Stimulated activated CD8-positive, alpha-beta memory T cell treated with anti-CD3 and anti-CD28 coated beads, Interleukin-15, amount 100 ng/mL, for 1 hour (primary cell): ENCODE data around the gene CENPA.
"Not testable (repeated sequence)": the region's sequence is repeated elsewhere in the genome, so short reads cannot be mapped to it uniquely, and the experiment has no call there.

Experiments used
- DNase-seq: peaks from one replicate; pipeline ENCODE4 v3.0.0-alpha.2; 2020; ENCODE audit warnings: low read depth

Gene CENPA

GRCh38 chr2:26785431-26786206, at the start of gene CENPA:
TSS of gene CENPA (plus strand) at chr2:26786056. CDS start at chr2:26786197, 141 bp downstream.
- DNase-seq = peak; percentile 92

GRCh38 chr2:26737221-26737620, 48.6 kb upstream of the CENPA start:
- DNase-seq = no peak

- no peak for DNase-seq
Observed at GRCh38 chr2:26738481-26738880, 47.4 kb upstream of the CENPA start.

- no peak for DNase-seq
Observed at GRCh38 chr2:26739514-26739913, 46.3 kb upstream of the CENPA start.

GRCh38 chr2:26740346-26740745, 45.5 kb upstream of the CENPA start:
- DNase-seq = no peak

GRCh38 chr2:26740890-26741302, 45.0 kb upstream of the CENPA start:
- no peak for DNase-seq

GRCh38 chr2:26742048-26742770, 43.6 kb upstream of the CENPA start:
- no peak for DNase-seq

- DNase-seq = no peak
Observed at GRCh38 chr2:26743852-26744251, 42.0 kb upstream of the CENPA start.

GRCh38 chr2:26744953-26745352, 40.9 kb upstream of the CENPA start:
- no peak for DNase-seq

GRCh38 chr2:26745609-26746327, 40.1 kb upstream of the CENPA start:
- peak; percentile 67 for DNase-seq

GRCh38 chr2:26746934-26747333, 38.9 kb upstream of the CENPA start:
- no peak for DNase-seq

GRCh38 chr2:26749787-26750420, 36.0 kb upstream of the CENPA start:
- DNase-seq = not testable (repeated sequence)

- not testable (repeated sequence) for DNase-seq
Observed at GRCh38 chr2:26750467-26750866, 35.4 kb upstream of the CENPA start.

GRCh38 chr2:26752656-26753055, 33.2 kb upstream of the CENPA start:
- DNase-seq = no peak

- no peak for DNase-seq
Observed at GRCh38 chr2:26754539-26754938, 31.3 kb upstream of the CENPA start.

- no peak for DNase-seq
Observed at GRCh38 chr2:26754972-26755670, 30.7 kb upstream of the CENPA start.

GRCh38 chr2:26756337-26756736, 29.5 kb upstream of the CENPA start:
- no peak for DNase-seq

GRCh38 chr2:26757873-26758789, 27.7 kb upstream of the CENPA start:
- no peak for DNase-seq

GRCh38 chr2:26758790-26759321, 27.0 kb upstream of the CENPA start:
- no peak for DNase-seq

- no peak for DNase-seq
Observed at GRCh38 chr2:26759845-26760244, 26.0 kb upstream of the CENPA start.
